Mesothelial cell of epicardium (in vitro differentiated cells): ENCODE measurements around the gene SVIP. TPM values are rescaled to one million over a fixed set of nuclear protein-coding genes. Genes with fewer than 3 reads are reported as not detected.

Experiments
- DNase-seq, 2 experiments: peaks; one replicate each; pipeline ENCODE4 v3.0.0; 2021; ENCODE audit warnings: low spot score in 2 of 2; ENCODE audit not compliant: unreplicated experiment in 2 of 2
- H3K27ac Mint-ChIP-seq: 2 replicates; pipeline ENCODE4 v1.8.0; 2021; ENCODE audit warnings: mixed read lengths
- H3K27me3 Mint-ChIP-seq: 2 replicates; pipeline ENCODE4 v1.8.0; 2021; ENCODE audit warnings: low read depth, mixed read lengths
- H3K36me3 Mint-ChIP-seq: 2 replicates; pipeline ENCODE4 v1.8.0; 2021; ENCODE audit warnings: mixed read lengths
- H3K4me1 Mint-ChIP-seq: 2 replicates; pipeline ENCODE4 v1.8.0; 2021; ENCODE audit warnings: mixed read lengths
- H3K4me3 Mint-ChIP-seq: 2 replicates; pipeline ENCODE4 v1.8.0; 2021; ENCODE audit warnings: mild to moderate bottlenecking, moderate library complexity, mixed read lengths
- H3K9me3 Mint-ChIP-seq: 2 replicates; pipeline ENCODE4 v1.8.0; 2021; ENCODE audit warnings: mixed read lengths
- CTCF ChIP-seq: fragments of 200-600 bp; sonication (generic); IDR thresholded peaks from one replicate; pipeline ENCODE4 v1.5.0; 2021; ENCODE audit warnings: antibody characterized with exemption; ENCODE audit not compliant: unreplicated experiment
- total RNA-seq: library from RNA; stranded (reverse); gene quantifications from 3 replicates; pipeline ENCODE4 v1.2.1, GENCODE V29; 2021

Gene SVIP
- total RNA-seq, 1 donor from 2014 or later, result 17.0 TPM

DNA sequence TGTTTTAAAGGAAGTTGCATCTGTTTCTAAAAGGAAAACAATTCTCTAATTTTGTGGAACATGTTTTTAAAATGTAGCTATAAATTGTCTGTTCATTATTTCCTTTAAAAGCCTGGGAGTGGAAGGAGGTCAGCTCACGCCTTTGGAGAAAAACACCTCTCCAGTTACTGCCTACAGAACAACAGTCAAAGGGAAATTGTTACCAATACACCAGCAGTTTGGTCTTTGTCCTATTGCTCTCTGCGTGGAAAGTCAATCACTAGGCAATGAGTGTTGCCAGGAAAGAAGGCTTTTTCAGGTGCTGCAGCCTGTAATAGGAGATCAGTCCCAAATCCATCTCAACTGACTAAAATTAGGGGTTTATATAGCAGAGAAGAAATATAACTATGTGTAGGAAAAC lies 22.2 kb downstream of the SVIP start:
- no peak overlapping the region for H3K4me3 Mint-ChIP-seq
- no peaks in the 10 kb centered on the region for H3K27me3 Mint-ChIP-seq
- peaks cover 18% of the 10 kb centered on the region for H3K9me3 Mint-ChIP-seq
- H3K36me3 Mint-ChIP-seq, result peaks cover 13% of the 10 kb centered on the region
- H3K4me1 Mint-ChIP-seq, result no peaks in the 10 kb centered on the region
- no peak overlapping the region for H3K27ac Mint-ChIP-seq
- no peak for DNase-seq
- TF ChIP-seq CTCF, result no peak

- H3K4me3 Mint-ChIP-seq, result no peak overlapping the region
- no peaks in the 10 kb centered on the region for H3K36me3 Mint-ChIP-seq
- no peak for TF ChIP-seq CTCF
- DNase-seq, result no peak
- H3K4me1 Mint-ChIP-seq, result no peaks in the 10 kb centered on the region
- peaks cover 4% of the 10 kb centered on the region for H3K9me3 Mint-ChIP-seq
- H3K27me3 Mint-ChIP-seq, result peaks cover 3% of the 10 kb centered on the region
- H3K27ac Mint-ChIP-seq, result no peak overlapping the region
These were observed 26.7 kb downstream of the SVIP start for GRCh38 chr11:22802861-22803260.

DNA sequence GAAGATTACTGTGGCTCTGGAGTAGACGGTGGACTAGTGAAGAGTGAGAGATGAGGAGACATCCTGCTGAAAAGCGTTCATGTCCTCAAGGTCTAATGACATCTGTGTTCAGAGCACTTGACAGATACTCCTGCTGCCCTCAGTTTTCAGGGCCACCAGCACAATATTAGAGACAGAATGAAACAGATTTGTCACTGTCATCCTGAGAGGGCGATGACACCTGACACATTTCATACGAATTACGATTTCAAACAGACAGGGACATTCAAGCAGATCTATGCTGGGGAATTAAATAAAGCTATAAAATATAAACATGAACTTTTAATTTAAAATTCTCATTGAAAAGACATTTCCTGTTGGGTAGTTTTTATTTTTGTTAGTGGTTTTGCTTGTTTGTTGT lies 29.1 kb downstream of the SVIP start:
- peaks cover 3% of the 10 kb centered on the region for H3K27me3 Mint-ChIP-seq
- no peak overlapping the region for H3K4me3 Mint-ChIP-seq
- DNase-seq, result no peak
- no peaks in the 10 kb centered on the region for H3K4me1 Mint-ChIP-seq
- H3K27ac Mint-ChIP-seq, result no peak overlapping the region
- no peaks in the 10 kb centered on the region for H3K36me3 Mint-ChIP-seq
- H3K9me3 Mint-ChIP-seq, result no peaks in the 10 kb centered on the region
- no peak for TF ChIP-seq CTCF

DNA sequence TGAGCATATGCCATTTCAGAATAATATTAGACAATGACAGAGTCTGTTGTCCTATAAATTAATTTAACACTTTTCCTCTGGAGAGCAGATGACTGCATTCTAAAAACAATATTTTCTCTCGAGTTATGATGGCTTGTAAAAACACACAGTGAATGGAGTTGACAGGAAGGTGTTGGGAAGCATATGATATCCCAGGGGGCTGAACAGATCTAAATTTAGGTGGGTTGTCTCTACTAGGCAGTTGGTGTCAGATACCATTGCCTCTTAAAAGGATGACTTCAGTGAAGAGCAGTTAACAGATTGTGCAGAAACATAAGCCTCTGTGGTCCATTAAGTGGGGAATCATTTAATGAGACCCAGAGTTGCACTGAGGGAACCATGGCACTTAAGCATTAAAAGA lies 30.7 kb downstream of the SVIP start:
- no peak for DNase-seq
- Mint-ChIP-seq H3K36me3 (no peaks in the 10 kb centered on the region), H3K27ac (no peak overlapping the region), H3K4me1 (peaks cover 3% of the 10 kb centered on the region), H3K4me3 (no peak overlapping the region), H3K9me3 (no peaks in the 10 kb centered on the region), H3K27me3 (peaks cover 3% of the 10 kb centered on the region)
- TF ChIP-seq CTCF, result no peak

DNA sequence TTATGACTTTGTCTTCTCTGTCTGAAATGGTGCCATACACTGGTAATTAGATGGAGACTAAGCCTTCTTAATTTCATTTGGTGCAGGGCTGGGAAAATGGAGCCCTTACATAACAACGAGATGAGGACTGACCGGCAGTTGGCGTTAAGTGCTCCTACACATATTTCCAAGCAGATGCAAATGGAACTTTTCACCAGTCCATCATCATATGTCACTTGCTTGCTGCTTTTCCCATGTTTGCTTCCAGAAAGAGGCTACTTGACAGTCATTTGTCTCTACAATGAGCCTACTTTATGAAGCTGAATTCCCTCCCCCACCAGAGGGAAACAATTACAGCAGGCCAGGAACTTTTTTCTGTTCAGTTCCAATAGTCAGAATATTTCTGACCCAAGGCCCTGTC lies 32.6 kb downstream of the SVIP start:
- no peak for DNase-seq
- no peak for TF ChIP-seq CTCF
- H3K4me3 Mint-ChIP-seq, result no peak overlapping the region
- H3K36me3 Mint-ChIP-seq, result no peaks in the 10 kb centered on the region
- H3K27me3 Mint-ChIP-seq, result peaks cover 3% of the 10 kb centered on the region
- H3K4me1 Mint-ChIP-seq, result peaks cover 16% of the 10 kb centered on the region
- no peaks in the 10 kb centered on the region for H3K9me3 Mint-ChIP-seq
- H3K27ac Mint-ChIP-seq, result no peak overlapping the region

DNA sequence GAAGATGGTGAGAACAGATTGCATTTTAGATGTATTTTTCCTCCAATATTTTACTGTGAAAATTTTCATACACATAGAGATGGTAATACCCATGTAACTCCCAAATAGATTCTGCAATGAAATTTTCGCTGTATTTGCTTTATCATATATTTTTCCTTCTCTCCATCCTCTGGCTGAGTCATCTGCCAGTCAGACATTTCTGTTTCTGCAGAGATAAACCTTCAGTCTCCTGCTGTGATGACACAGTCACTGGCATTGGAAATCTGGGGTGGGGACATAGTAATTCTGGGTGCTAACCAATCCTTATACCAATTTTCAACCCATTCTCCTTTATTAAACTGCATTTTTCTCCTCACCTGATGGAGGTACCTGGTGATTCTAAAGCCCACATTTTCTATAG lies 33.7 kb downstream of the SVIP start:
- no peak for DNase-seq
- H3K36me3 Mint-ChIP-seq, result no peaks in the 10 kb centered on the region
- H3K4me1 Mint-ChIP-seq, result peaks cover 23% of the 10 kb centered on the region
- TF ChIP-seq CTCF, result no peak
- no peak overlapping the region for H3K27ac Mint-ChIP-seq
- H3K27me3 Mint-ChIP-seq, result peaks cover 3% of the 10 kb centered on the region
- no peaks in the 10 kb centered on the region for H3K9me3 Mint-ChIP-seq
- no peak overlapping the region for H3K4me3 Mint-ChIP-seq
